Stimulated activated CD8-positive, alpha-beta memory T cell treated with anti-CD3 and anti-CD28 coated beads, Interleukin-7, amount 100 ng/mL, for 24 hours (primary cell): ENCODE measurements around the gene KLHL40.

ENCODE experiments used
- DNase-seq: peaks from one replicate; pipeline ENCODE4 v3.0.0-alpha.2; 2020; ENCODE audit warnings: low read depth

The KLHL40 gene

GRCh38 chr3:42670670-42671069 lies 14.7 kb upstream of the KLHL40 start:
- DNase-seq, result no peak

GRCh38 chr3:42672515-42672914 lies 12.8 kb upstream of the KLHL40 start:
- DNase-seq, result no peak

GRCh38 chr3:42673082-42673481 lies 12.3 kb upstream of the KLHL40 start:
- DNase-seq, result no peak

- no peak for DNase-seq
Measured at GRCh38 chr3:42674146-42674545, 11.2 kb upstream of the KLHL40 start.

GRCh38 chr3:42675909-42676308 lies 9.4 kb upstream of the KLHL40 start:
- DNase-seq, result no peak

GRCh38 chr3:42678447-42678846 lies 6.9 kb upstream of the KLHL40 start:
- DNase-seq, result no peak

- no peak for DNase-seq
Measured at GRCh38 chr3:42680271-42680670, 5.1 kb upstream of the KLHL40 start.

- DNase-seq, result no peak
Measured at GRCh38 chr3:42680806-42681205, 4.5 kb upstream of the KLHL40 start.

GRCh38 chr3:42681361-42682038 lies 3.8 kb upstream of the KLHL40 start:
- DNase-seq, result no peak

- no peak for DNase-seq
Measured at GRCh38 chr3:42682301-42683070, 2.9 kb upstream of the KLHL40 start.

- DNase-seq, result no peak
Measured at GRCh38 chr3:42683875-42684598, 1.3 kb upstream of the KLHL40 start.

- DNase-seq, result no peak
Measured at GRCh38 chr3:42684632-42685362, 540 bp upstream of the KLHL40 start.

GRCh38 chr3:42685891-42686820 lies 819 bp downstream of the KLHL40 start:
- DNase-seq, result no peak

GRCh38 chr3:42686832-42687650 lies 1.7 kb downstream of the KLHL40 start:
- no peak for DNase-seq

GRCh38 chr3:42688016-42688415 lies 2.7 kb downstream of the KLHL40 start:
- no peak for DNase-seq

GRCh38 chr3:42688487-42689420 lies 3.4 kb downstream of the KLHL40 start:
- DNase-seq, result no peak

- DNase-seq, result no peak
Measured at GRCh38 chr3:42689421-42690014, 4.2 kb downstream of the KLHL40 start.

GRCh38 chr3:42690191-42690590 lies 4.9 kb downstream of the KLHL40 start:
- no peak for DNase-seq
